ENCODE measurements around the gene VAPB. TPM values are rescaled to one million over a fixed set of nuclear protein-coding genes. Genes with fewer than 3 reads are reported as not detected.

The VAPB gene
- total RNA-seq, 1 experiment from 2014 or later: 61.2 TPM

DNA sequence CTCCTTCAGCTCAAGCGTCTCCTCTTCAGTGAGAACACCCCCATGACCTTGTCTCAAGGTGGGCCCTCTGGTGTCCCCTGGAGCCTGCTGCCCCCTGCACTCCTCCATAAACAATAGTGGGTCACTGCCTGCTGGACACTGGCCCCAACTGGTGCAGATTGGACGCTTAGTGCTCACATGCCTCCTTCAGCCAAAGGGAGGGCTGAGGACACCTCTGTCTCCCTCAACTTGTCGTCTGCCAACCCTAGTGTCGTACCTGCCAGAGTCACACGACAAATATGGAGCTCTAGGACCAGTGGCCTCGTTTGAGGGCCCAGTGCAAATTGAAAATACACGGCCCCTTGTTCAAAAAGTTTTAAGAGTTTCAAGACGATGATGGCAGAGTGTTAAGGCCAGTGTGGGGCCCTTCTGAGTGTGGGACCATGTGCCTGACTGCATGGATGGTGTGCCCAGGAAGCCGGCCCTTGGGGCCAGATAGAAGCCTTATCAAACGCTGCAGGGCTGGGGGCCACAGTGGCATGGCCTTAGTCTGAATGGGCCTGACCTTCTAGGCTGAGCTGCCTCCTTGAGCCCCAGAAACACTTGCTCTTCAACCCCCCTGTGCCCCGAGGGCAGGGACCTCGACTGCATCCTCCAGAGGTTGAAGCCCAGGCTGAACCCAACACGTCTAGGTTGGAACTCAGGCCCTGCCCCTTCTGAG lies 106.0 kb downstream of the VAPB start:
- no TSS peak for BruUV-seq (replicated peaks)
- Mint-ChIP-seq H3K4me1 (ENCODE audit: insufficient read depth, unreplicated experiment) (no peaks in the 10 kb centered on the region), H3K9me3 (ENCODE audit: unreplicated experiment) (peaks cover 8% of the 10 kb centered on the region), H3K27ac (ENCODE audit: low read depth, unreplicated experiment) (no peak overlapping the region), H3K36me3 (ENCODE audit: insufficient read depth, unreplicated experiment) (no peaks in the 10 kb centered on the region), H3K4me3 (ENCODE audit: unreplicated experiment) (no peak overlapping the region), H3K27me3 (ENCODE audit: insufficient read depth, unreplicated experiment) (peaks cover 43% of the 10 kb centered on the region)
- no peak for DNase-seq (ENCODE audit: unreplicated experiment)
- intact Hi-C loops (cut with micrococcal nuclease): no loop called here
- CTCF ChIA-PET: interaction anchor here (0.7 kb wide), 1 partner anchor 12 kb away, joined by 3 read pairs; no protein-coding TSS in a partner anchor
- POLR2A ChIA-PET: interaction anchor here (0.5 kb wide), 1 partner anchor 46 kb away, joined by 3 read pairs; no protein-coding TSS in a partner anchor
- TF ChIP-seq, protein P1, sequence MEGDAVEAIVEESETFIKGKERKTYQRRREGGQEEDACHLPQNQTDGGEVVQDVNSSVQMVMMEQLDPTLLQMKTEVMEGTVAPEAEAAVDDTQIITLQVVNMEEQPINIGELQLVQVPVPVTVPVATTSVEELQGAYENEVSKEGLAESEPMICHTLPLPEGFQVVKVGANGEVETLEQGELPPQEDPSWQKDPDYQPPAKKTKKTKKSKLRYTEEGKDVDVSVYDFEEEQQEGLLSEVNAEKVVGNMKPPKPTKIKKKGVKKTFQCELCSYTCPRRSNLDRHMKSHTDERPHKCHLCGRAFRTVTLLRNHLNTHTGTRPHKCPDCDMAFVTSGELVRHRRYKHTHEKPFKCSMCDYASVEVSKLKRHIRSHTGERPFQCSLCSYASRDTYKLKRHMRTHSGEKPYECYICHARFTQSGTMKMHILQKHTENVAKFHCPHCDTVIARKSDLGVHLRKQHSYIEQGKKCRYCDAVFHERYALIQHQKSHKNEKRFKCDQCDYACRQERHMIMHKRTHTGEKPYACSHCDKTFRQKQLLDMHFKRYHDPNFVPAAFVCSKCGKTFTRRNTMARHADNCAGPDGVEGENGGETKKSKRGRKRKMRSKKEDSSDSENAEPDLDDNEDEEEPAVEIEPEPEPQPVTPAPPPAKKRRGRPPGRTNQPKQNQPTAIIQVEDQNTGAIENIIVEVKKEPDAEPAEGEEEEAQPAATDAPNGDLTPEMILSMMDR (IDR thresholded peaks at IDR 0.05; ENCODE audit: unreplicated experiment): no peak

DNA sequence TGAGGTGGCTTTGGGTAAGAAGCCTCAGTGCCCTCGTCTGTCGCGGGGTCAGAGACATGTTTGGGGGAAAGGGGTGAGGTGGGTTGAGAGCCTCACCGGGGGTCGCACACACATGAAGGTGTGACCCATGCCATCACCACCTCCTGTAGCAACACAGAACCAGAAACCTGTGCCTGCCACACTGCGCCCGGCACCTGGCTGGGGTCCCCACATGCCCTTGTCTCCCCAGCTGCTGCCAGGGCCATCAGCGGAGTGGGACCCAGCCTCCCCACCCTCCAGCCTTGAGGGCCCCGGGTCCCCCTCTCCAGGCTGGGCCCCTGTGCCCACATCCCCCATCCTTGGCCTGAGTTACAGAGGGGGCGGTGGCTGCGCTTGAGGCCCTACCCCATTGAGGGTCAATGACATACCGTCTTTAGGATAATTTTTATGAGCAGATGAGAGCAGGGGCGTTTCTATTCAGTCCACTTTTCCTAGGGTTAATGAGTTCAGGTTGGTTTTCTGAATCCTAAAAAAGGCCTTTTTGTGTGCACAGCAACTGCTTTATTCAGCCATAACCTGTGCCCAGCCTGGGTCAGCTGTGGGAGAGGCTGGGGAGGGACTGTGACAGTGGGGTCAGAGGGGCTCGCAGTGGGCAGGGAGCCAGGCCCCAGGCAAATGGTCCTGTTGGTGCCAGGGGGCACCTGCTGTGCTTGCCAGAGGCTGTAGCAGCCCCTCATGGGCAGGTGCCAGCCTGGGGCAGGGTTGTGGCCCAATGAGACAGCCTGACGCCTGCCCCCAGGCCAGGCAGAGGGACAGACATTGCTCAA lies 106.8 kb downstream of the VAPB start:
- Mint-ChIP-seq H3K9me3 (ENCODE audit: unreplicated experiment) (peaks cover 8% of the 10 kb centered on the region), H3K36me3 (ENCODE audit: insufficient read depth, unreplicated experiment) (no peaks in the 10 kb centered on the region), H3K27me3 (ENCODE audit: insufficient read depth, unreplicated experiment) (peaks cover 38% of the 10 kb centered on the region), H3K27ac (ENCODE audit: low read depth, unreplicated experiment) (no peak overlapping the region), H3K4me3 (ENCODE audit: unreplicated experiment) (no peak overlapping the region), H3K4me1 (ENCODE audit: insufficient read depth, unreplicated experiment) (no peaks in the 10 kb centered on the region)
- intact Hi-C loops (cut with micrococcal nuclease): no loop called here
- POLR2A ChIA-PET: interaction anchor here (0.5 kb wide), 1 partner anchor 45 kb away, joined by 3 read pairs; no protein-coding TSS in a partner anchor
- DNase-seq (ENCODE audit: unreplicated experiment): no peak
- TF ChIP-seq, protein P1 (IDR thresholded peaks at IDR 0.05; ENCODE audit: unreplicated experiment): no peak
- CTCF ChIA-PET: no interaction called here
- no TSS peak for BruUV-seq (replicated peaks)

DNA sequence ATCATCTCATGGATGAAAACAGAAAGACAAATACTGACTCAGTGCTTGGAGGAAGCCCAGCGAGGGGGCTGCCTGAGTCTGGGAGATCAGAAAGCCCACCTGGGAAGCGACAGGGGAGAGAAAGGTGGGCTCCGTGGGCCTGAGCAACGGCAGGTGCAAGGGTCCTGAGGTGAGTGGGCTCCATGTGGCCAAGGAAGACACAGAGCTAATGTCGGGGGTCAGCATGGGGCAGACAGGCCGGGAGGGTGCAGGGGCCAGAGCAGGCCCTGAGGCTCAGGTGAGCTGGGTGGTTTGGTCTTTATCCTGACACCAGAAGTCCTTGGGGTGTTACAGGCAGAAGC lies 107.4 kb downstream of the VAPB start:
- BruUV-seq (replicated peaks): no TSS peak
- Mint-ChIP-seq H3K27me3 (ENCODE audit: insufficient read depth, unreplicated experiment) (peaks cover 32% of the 10 kb centered on the region), H3K36me3 (ENCODE audit: insufficient read depth, unreplicated experiment) (no peaks in the 10 kb centered on the region), H3K4me1 (ENCODE audit: insufficient read depth, unreplicated experiment) (no peaks in the 10 kb centered on the region), H3K4me3 (ENCODE audit: unreplicated experiment) (no peak overlapping the region), H3K27ac (ENCODE audit: low read depth, unreplicated experiment) (no peak overlapping the region), H3K9me3 (ENCODE audit: unreplicated experiment) (peaks cover 8% of the 10 kb centered on the region)
- DNase-seq (ENCODE audit: unreplicated experiment): no peak
- ChIA-PET CTCF (interaction anchor here (0.7 to 0.8 kb wide), 3 partner anchors 11 to 117 kb away, joined by 4 to 5 read pairs (median 4); no protein-coding TSS in a partner anchor), POLR2A (no interaction called here)
- intact Hi-C loops (cut with micrococcal nuclease): no loop called here
- TF ChIP-seq, protein P1 (IDR thresholded peaks at IDR 0.05; ENCODE audit: unreplicated experiment): no peak

DNA sequence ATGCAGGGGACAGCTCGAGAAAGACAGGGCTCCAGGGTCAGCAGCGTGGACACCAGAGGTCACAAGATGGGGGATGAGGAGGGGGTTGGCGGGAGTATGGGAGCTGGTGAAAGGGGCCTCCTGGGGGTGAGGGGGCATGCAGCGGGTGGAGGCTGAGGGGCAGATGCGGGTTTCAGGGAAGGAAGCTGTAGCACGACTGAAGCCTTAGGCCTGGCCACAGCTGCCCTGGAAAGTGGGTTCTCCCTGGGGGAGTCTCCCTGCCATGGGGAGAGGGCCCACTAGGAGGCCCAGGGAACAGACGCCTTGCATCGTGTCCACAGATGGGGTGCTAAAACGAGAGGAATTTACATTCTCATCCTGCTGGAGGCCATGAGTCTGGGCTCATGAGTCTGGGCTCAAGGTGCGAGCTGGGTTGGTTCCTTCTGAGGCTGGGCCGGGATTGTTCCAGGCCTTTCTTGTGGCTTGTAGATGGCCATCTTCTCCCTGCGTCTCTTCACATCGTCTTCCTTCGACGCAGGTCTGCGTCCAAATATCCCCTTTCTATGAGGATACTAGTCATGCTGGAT lies 108.1 kb downstream of the VAPB start:
- TF ChIP-seq, protein P1 (IDR thresholded peaks at IDR 0.05; ENCODE audit: unreplicated experiment): no peak
- no peaks in the 10 kb centered on the region for H3K36me3 Mint-ChIP-seq (ENCODE audit: insufficient read depth, unreplicated experiment)
- POLR2A ChIA-PET: no interaction called here
- H3K4me1 Mint-ChIP-seq (ENCODE audit: insufficient read depth, unreplicated experiment): no peaks in the 10 kb centered on the region
- CTCF ChIA-PET: interaction anchor here (0.7 to 0.9 kb wide), 4 partner anchors 12 to 117 kb away, joined by 3 to 5 read pairs (median 4); no protein-coding TSS in a partner anchor
- peaks cover 24% of the 10 kb centered on the region for H3K27me3 Mint-ChIP-seq (ENCODE audit: insufficient read depth, unreplicated experiment)
- no peak for DNase-seq (ENCODE audit: unreplicated experiment)
- no TSS peak for BruUV-seq (replicated peaks)
- no peak overlapping the region for H3K4me3 Mint-ChIP-seq (ENCODE audit: unreplicated experiment)
- H3K9me3 Mint-ChIP-seq (ENCODE audit: unreplicated experiment): peaks cover 15% of the 10 kb centered on the region
- intact Hi-C loops (cut with micrococcal nuclease): no loop called here
- no peak overlapping the region for H3K27ac Mint-ChIP-seq (ENCODE audit: low read depth, unreplicated experiment)
